NT2/D1 (cell line): ENCODE data around the gene MAP2.

Experiments used
- SUZ12 ChIP-seq: IDR thresholded peaks from 2 replicates; pipeline ENCODE4 v1.6.1; 2011; ENCODE audit not compliant: insufficient read length, insufficient read depth; ENCODE audit errors: extremely low read depth
- YY1 ChIP-seq: IDR thresholded peaks from 2 replicates; pipeline ENCODE4 v1.6.1; 2011; ENCODE audit not compliant: insufficient read length, insufficient read depth
- ZNF274 ChIP-seq: IDR thresholded peaks from 2 replicates; pipeline ENCODE4 v1.6.1; 2011; ENCODE audit warnings: mild to moderate bottlenecking, low read depth, low read length

DNA sequence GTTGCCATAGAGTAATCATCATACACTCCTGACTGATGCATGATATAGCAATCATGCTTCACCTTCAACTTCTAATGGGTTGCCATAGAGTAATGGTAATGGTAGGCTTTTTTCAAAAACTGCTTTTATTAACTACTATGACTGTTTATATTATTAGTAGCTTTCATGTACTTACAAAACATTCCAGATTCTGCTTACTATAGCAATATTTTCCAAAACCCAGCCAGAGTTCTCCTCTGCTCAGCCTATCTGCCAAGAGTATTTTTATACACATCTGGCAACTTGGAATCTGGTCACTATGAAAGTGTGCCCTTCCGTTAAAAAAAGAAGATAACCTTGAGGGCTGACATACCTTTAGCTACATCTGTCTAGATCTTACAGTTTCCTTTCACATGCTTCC, 342.8 kb downstream of the MAP2 start:
- TF ChIP-seq SUZ12 (no peak), YY1 (no peak), ZNF274 (no peak)
